ENCODE measurements around the gene CBR4.

- TF ChIP-seq, protein P1, sequence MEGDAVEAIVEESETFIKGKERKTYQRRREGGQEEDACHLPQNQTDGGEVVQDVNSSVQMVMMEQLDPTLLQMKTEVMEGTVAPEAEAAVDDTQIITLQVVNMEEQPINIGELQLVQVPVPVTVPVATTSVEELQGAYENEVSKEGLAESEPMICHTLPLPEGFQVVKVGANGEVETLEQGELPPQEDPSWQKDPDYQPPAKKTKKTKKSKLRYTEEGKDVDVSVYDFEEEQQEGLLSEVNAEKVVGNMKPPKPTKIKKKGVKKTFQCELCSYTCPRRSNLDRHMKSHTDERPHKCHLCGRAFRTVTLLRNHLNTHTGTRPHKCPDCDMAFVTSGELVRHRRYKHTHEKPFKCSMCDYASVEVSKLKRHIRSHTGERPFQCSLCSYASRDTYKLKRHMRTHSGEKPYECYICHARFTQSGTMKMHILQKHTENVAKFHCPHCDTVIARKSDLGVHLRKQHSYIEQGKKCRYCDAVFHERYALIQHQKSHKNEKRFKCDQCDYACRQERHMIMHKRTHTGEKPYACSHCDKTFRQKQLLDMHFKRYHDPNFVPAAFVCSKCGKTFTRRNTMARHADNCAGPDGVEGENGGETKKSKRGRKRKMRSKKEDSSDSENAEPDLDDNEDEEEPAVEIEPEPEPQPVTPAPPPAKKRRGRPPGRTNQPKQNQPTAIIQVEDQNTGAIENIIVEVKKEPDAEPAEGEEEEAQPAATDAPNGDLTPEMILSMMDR (IDR thresholded peaks at IDR 0.05), result peak; percentile 44 to 57 (median 45)
- TF ChIP-seq POLR2A (IDR thresholded peaks at IDR 0.05), result no peak
- no peak for TF ChIP-seq EP300 (IDR thresholded peaks at IDR 0.05; ENCODE audit: low read depth)
These were observed 14.7 kb upstream of the CBR4 start for GRCh38 chr4:169024762-169025161.

All from transverse colon (tissue), 3 donors.